Breast epithelium (tissue), 4 donors: ENCODE data around the gene ABI2. TPM values are rescaled to one million over a fixed set of nuclear protein-coding genes. Genes with fewer than 3 reads are reported as not detected.

Experiments
- DNase-seq, 2 donors: peaks; one replicate each; pipeline ENCODE4 v3.0.0-alpha.2; 2019; ENCODE audit warnings: low spot score in 2 of 2
- H3K27ac ChIP-seq, 2 donors: fragments of 200-600 bp; sonication (generic) in 1 of 2; one replicate each; pipeline ENCODE4 v1.5.1; 2016 to 2019; ENCODE audit warnings: mild to moderate bottlenecking in 1 of 2
- H3K27me3 ChIP-seq, 2 donors: fragments of 200-600 bp; sonication (generic) in 1 of 2; one replicate each; pipeline versions ENCODE4 v1.5.1 to v1.6.0; 2017 to 2019; ENCODE audit warnings: control low read depth in 1 of 2, mild to moderate bottlenecking in 1 of 2
- H3K36me3 ChIP-seq: fragments of 200-600 bp; one replicate; pipeline ENCODE4 v1.5.1; 2019
- H3K4me1 ChIP-seq, 2 donors: fragments of 200-600 bp; sonication (generic); one replicate each; pipeline ENCODE4 v1.5.1; 2016 to 2019; ENCODE audit warnings: control low read depth in 1 of 2
- H3K4me3 ChIP-seq, 3 donors: fragments of 200-600 bp; sonication (generic); 1 replicate in 2 of 3; 2 replicates in 1 of 3; pipeline ENCODE4 v1.5.1; 2016 to 2019; ENCODE audit warnings: mild to moderate bottlenecking in 3 of 3, moderate library complexity in 2 of 3
- H3K9me3 ChIP-seq, 2 donors: fragments of 200-600 bp; sonication (generic) in 1 of 2; one replicate each; pipeline ENCODE4 v1.5.1; 2016 to 2019; ENCODE audit warnings: control low read depth in 1 of 2
- POLR2A ChIP-seq: fragments of 450-650 bp; IDR thresholded peaks from one replicate; pipeline ENCODE4 v1.6.1; 2016; ENCODE audit warnings: antibody characterized with exemption, mild to moderate bottlenecking, moderate library complexity
- POLR2AphosphoS5 ChIP-seq, 3 donors: sonication (generic); formaldehyde crosslinking; IDR thresholded peaks; one replicate each; pipeline ENCODE4 v1.6.1; 2017; ENCODE audit warnings: antibody characterized with exemption in 3 of 3
- intact Hi-C: fragments of 100-400 bp; cut with DNase I; formaldehyde crosslinking; loops from one replicate; pipeline ENCODE4 v1.15.1; 2023; ENCODE audit warnings: low total_unique reads
- total RNA-seq, 3 donors: library from RNA; depleted of rRNA; stranded (reverse); fragments of >200 nt; gene quantifications; one replicate each; pipeline ENCODE4 v1.1.0, GENCODE V29; 2016
- TF ChIP-seq, protein P1 (sequence below), 3 donors: fragments of 450-650 bp; IDR thresholded peaks; one replicate each; pipeline ENCODE4 v1.5.1; 2016 to 2017; ENCODE audit warnings: antibody characterized with exemption in 3 of 3, mild to moderate bottlenecking in 3 of 3, moderate library complexity in 3 of 3

ABI2 gene
- total RNA-seq, 3 donors from 2014 or later, result 16.0 to 71.6 (median 46.9) TPM

DNA sequence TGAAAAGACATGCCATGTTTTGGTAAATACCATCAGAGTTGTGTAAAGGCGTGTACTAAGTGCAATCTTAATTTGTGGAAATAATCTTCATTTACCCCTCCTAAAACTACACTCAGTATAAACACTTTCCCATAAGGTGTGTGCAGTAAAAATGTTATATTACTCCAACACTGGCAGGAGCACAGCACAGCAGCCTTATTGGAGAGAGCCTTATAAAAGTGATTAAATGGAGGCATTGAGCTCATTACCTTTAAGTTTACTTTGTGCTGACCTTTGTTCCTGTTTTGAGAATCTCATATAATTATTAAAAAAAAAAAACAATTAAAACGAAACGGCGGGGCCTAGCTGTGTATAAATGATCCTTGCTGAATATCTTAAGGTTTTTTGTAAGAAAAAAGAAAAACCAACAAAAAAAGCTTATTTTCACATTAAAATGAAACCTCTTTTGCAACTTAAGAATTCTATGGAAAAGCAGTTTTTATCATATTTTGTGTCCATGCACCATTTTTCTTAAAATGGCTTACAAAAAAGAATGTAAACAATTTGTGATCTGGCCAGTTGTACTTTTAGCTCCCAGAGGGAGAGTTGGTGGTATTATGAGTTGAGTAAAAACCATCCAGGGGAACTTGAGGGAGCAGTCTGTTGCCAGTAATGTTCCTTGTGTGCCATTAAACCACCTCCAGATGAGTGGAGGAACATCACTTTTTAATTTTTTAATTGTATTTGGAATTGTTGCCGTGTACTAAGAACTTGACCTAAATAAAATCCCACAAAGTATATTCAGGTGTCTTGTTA lies 103.4 kb downstream of the ABI2 start:
- no peak for DNase-seq
- Histone ChIP-seq H3K27ac (no peak overlapping the region), H3K4me1 (no peaks in the 10 kb centered on the region), H3K27me3 (no peaks in the 10 kb centered on the region), H3K4me3 (no peak overlapping the region), H3K9me3 (no peaks in the 10 kb centered on the region), H3K36me3 (no peaks in the 10 kb centered on the region)
- TF ChIP-seq, protein P1, sequence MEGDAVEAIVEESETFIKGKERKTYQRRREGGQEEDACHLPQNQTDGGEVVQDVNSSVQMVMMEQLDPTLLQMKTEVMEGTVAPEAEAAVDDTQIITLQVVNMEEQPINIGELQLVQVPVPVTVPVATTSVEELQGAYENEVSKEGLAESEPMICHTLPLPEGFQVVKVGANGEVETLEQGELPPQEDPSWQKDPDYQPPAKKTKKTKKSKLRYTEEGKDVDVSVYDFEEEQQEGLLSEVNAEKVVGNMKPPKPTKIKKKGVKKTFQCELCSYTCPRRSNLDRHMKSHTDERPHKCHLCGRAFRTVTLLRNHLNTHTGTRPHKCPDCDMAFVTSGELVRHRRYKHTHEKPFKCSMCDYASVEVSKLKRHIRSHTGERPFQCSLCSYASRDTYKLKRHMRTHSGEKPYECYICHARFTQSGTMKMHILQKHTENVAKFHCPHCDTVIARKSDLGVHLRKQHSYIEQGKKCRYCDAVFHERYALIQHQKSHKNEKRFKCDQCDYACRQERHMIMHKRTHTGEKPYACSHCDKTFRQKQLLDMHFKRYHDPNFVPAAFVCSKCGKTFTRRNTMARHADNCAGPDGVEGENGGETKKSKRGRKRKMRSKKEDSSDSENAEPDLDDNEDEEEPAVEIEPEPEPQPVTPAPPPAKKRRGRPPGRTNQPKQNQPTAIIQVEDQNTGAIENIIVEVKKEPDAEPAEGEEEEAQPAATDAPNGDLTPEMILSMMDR (IDR thresholded peaks at IDR 0.05), result no peak
- TF ChIP-seq POLR2AphosphoS5 (IDR thresholded peaks at IDR 0.05) (no peak), POLR2A (no peak)
- intact Hi-C loops, result no loop called here

DNA sequence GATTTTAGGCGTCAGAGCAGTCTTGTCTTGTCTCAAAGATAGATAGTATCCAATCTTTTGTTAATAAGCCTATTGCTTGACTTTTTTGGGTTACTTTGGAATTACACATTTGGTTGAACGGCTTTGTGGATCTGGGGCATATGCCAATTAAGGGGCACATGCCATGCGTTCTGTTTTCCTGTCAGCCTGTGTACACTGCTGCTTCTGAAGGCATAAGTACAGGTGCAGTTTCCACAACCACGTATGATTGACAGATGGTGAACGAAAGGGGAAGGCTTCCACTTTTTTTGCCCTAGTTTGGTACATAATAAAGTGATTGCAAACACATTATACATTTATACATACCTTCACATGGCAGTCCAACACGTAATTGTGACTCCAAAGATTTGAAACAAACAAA lies 104.6 kb downstream of the ABI2 start:
- no peaks in the 10 kb centered on the region for H3K9me3 ChIP-seq
- intact Hi-C loops, result no loop called here
- H3K27me3 ChIP-seq, result no peaks in the 10 kb centered on the region
- H3K4me1 ChIP-seq, result no peaks in the 10 kb centered on the region
- H3K4me3 ChIP-seq, result no peak overlapping the region
- no peaks in the 10 kb centered on the region for H3K36me3 ChIP-seq
- DNase-seq, result no peak
- TF ChIP-seq, protein P1 (IDR thresholded peaks at IDR 0.05), result no peak
- TF ChIP-seq POLR2AphosphoS5 (IDR thresholded peaks at IDR 0.05), result no peak
- TF ChIP-seq POLR2A, result no peak
- H3K27ac ChIP-seq, result no peak overlapping the region

DNA sequence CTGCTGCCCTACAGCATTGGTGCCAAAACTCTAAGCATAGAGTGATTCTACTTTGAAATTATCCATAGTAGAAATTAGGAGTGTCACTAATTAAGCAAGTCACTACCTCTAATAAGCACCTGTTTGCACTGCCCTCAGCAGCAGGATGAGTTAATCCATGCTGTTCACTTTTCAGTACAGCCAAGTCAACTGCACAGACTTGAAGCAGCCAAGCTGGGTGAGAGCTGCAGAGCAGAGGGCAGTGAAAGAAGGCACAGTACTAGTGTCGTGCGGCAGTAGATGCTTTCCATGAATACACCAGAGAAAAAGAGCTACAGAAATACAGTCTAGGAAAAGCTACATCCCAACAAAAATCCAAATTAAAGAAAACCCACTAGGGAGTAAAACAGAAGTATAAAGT lies 108.3 kb downstream of the ABI2 start:
- H3K36me3 ChIP-seq, result no peaks in the 10 kb centered on the region
- H3K4me1 ChIP-seq, result no peaks in the 10 kb centered on the region
- intact Hi-C loops, result no loop called here
- H3K9me3 ChIP-seq, result no peaks in the 10 kb centered on the region
- no peak for DNase-seq
- no peak overlapping the region for H3K27ac ChIP-seq
- TF ChIP-seq POLR2AphosphoS5 (IDR thresholded peaks at IDR 0.05), result no peak
- TF ChIP-seq POLR2A, result no peak
- TF ChIP-seq, protein P1 (IDR thresholded peaks at IDR 0.05), result no peak
- H3K4me3 ChIP-seq, result no peak overlapping the region
- H3K27me3 ChIP-seq, result no peaks in the 10 kb centered on the region

DNA sequence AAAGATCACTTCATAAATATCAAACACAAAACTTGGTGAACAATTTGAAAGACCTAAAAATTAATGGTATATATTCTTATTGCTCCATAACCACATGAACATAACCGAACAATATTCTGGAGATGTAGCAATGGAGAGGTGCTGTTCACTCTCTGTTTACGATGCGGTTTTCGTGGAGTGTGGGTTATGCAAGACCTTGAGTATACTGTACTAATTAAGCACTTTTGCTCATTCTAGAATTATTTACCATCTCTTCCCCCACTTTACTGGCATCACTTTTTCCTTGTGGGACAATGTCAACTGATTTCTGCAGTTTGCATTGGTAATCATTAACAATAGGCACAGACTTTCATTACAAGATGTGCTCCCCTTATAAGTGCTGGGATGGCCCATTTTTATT lies 109.3 kb downstream of the ABI2 start:
- Histone ChIP-seq H3K9me3 (no peaks in the 10 kb centered on the region), H3K4me3 (no peak overlapping the region), H3K27me3 (no peaks in the 10 kb centered on the region), H3K27ac (no peak overlapping the region), H3K36me3 (no peaks in the 10 kb centered on the region), H3K4me1 (no peaks in the 10 kb centered on the region)
- TF ChIP-seq, protein P1 (IDR thresholded peaks at IDR 0.05), result no peak
- no peak for TF ChIP-seq POLR2AphosphoS5 (IDR thresholded peaks at IDR 0.05)
- no peak for TF ChIP-seq POLR2A
- DNase-seq, result no peak
- intact Hi-C loops, result no loop called here

DNA sequence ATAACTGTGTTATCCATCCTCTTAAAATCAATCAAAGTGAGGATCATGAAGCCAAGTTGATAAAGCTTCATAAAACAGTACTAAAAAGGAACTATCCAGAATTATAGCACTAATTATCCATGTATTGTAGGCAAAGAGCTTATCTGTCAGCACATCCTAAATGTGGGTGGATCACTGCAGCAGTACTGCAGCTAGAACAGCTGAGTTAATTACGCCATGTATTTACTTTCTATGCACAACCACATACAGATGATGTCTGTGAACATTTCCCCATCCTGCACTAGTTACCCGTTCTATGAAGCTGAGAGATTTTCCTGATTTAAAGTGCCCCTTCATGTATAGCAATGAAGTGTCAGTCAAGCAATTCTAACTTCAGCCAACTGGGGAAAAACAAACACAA lies 110.3 kb downstream of the ABI2 start:
- intact Hi-C loops, result no loop called here
- Histone ChIP-seq H3K27ac (no peak overlapping the region), H3K36me3 (no peaks in the 10 kb centered on the region), H3K4me1 (no peaks in the 10 kb centered on the region), H3K27me3 (no peaks in the 10 kb centered on the region), H3K9me3 (no peaks in the 10 kb centered on the region), H3K4me3 (no peak overlapping the region)
- TF ChIP-seq POLR2AphosphoS5 (IDR thresholded peaks at IDR 0.05), result no peak
- TF ChIP-seq POLR2A, result no peak
- TF ChIP-seq, protein P1 (IDR thresholded peaks at IDR 0.05), result no peak
- DNase-seq, result no peak
